GM21367 (cell line): ENCODE measurements around the gene ANKRD28.

Experiments used
- ATAC-seq: cut with Tn5 transposase; IDR thresholded peaks from one replicate; pipeline ENCODE4 v1.9.1; 2021; ENCODE audit not compliant: unreplicated experiment

Gene ANKRD28

DNA sequence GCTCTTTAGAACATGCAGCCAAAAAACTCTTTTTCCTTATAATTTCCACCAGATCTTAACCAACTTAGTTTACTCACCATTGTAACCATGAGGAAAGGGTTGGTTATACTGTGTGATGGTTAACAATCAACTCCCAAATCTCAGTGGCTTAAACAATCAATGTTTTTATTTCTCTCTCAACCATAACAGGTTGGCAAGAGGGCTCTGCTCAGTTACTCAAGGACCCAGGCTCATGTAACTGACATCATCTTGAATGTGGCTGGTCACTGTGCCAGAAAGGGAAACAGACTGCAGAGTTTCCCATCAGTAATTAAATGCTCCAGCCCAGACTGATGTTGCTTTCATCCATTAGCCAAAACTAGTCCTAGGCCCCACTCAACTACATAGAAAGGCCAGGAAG, 69.0 kb downstream of the ANKRD28 start:
- no peak for ATAC-seq

DNA sequence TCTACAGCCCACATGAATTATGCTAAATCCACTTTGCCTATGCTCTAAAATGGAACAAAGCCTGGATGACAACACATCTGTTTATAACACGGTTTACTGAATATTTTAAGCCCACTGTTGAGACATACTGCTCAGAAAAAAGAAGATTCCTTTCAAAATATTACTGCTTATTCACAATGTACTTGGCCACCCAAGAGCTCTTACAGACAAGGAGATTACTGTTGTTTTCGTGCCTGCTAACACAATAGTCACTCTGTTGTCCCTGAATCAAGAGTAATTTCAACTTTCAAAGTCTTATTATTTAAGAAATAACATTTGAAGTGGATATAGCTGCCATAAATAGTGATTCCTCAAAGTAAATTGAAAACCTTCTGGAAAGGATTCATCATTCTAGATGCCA, 70.9 kb downstream of the ANKRD28 start:
- ATAC-seq = no peak

DNA sequence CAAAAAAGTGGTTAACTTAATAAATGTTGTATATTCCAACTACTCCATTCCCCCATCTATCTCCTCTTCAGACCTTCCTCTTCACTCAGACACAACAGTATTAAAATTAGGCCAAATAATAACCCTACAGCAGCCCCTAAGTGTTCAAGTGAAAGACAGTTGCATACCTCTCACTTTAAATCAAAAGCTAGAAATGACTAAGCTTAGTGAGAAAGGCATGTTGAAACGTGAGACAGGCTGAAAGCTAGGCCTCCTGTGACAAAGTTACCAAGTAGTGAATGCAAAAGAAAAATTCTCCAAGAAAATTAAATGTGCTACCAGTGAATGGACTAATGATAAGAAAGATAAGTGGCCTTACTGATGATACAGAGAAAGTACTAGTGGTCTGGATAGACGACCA, 71.7 kb downstream of the ANKRD28 start:
- ATAC-seq = peak; percentile 77

DNA sequence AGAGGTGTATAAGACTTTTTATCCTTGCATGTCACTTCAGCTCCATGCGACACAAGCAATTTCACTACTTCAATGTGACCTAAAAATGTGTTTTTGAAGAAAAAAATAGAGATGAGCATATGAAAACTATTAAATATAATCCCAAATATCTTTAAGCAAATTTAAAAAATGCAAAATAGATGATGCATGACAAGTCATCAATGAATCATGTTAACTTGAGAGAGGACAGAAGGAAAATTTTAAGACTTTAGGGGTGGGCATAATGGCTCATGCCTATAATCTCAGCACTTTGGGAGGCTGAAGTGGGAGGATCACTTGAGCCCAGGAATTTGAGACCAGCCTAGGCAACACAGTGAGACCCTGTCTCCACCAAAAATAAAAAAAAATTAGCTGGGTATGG, 73.3 kb downstream of the ANKRD28 start:
- ATAC-seq = no peak

DNA sequence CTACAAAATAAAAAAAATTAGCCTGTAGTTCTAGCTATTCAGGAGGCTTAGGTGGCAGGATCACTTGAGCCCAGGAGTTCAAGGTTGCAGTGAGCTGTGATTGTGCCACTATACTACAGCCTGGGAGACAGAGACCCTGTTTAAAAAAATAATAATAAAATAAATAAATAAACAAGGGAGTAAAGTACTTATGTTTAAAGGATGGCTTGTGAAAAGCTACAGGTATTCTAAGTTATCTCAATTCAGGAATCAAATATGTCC, 74.2 kb downstream of the ANKRD28 start:
- ATAC-seq = no peak

DNA sequence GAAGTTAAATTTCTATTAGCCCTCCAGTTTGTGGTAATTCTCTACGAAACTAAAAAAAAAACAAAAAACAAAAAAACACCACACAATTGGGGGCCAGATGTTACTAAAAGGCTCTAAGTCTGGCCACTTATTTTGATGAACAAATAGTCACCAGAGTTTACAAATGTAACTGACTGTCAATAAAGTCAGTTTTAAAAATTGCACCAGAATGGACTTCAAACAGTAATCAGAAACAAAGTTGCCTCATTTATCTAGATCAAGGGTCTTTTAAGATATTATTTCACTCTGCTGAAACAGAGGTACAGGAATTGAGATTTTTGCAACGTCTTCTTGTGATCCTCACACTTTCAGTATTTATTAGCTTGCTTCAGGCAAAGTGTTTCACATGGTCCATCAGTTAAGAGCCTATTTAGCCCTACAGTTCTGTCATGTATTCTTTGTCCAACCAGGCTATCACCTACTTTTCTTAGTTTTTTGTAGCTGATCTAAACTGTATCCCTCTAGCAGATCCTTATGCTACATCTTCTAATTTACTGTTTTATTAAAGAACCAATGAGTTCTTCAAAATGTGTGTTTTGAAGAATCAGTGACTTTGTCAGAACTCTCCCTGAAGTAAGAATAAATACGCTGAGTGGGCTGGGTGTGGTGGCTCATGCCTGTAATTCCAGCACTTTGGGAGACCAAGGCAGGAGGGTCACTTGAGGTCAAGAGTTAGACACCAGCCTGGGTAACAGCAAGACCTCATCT, 74.7 kb downstream of the ANKRD28 start:
- ATAC-seq = no peak

DNA sequence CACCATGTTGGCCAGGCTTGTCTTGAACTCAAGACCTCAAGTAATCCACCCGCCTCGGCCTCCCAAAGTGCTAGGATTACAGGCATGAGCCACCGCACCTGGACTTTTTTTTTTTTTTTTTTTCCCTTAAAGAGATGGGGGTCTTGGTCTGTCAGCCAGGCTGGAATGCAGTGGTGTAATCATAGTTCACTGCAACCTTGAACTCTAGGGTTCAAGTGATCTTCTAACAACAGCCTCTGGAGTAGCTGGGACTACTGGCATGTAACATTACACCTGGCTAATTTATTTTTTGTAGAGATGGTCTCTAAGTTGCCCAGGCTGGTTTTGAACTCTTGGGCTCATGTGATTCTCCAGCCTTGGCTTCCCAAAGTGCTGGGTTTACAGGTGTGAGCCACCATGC, 81.6 kb downstream of the ANKRD28 start:
- no peak for ATAC-seq

DNA sequence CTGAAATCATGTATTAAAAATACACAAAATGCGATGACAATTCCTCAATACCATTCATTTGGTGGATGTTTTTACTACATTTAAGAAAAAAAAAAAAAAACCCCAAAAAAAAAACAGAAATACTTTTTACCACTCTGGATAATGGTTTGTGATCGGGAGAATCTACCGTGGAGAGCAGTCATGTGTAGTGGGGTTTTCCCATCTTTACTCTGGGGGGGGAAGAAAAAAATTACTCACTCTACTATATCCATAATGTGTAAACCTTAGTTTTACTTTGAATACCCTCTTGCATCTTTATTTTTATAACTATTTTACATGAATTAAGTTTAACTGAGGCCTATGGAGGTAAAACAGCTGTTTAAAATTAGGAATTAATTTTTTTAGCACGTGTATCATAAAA, 83.3 kb downstream of the ANKRD28 start:
- no peak for ATAC-seq

DNA sequence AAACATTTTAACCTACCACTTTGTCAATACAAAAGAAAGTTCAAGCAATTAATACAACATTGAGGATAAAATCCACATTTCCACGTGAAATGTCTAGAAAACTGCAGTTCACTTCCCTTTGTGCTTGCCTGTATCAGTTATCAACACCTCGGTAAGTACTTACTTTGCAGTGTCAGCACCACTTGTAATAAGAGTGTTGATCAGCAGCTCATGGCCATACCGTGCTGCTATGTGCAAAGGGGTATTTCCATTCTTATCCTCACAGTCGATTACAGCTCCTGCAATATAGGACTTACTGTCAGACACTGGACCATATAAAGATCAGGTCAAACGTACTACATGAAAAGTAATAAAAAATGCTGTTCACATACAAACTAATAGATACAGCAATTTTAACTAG, 84.4 kb downstream of the ANKRD28 start:
- ATAC-seq = no peak

DNA sequence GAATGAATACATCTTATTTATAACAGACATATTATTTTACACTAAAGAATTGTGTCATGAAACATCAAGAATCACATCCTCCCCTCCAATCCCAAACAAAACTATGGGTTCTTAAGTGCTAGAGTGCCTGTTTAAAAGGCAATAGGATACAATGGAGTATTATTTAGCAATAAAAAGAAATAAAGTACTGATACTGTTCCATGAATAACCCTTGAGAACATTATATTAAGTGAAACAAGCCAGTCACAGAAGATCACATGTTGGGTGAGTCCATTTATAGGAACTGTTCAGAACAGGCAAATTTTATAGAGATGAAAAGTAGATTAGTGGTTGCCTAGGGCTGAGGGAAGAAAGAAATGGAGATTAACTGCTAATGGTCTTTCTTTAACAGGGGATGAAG, 86.5 kb downstream of the ANKRD28 start:
- no peak for ATAC-seq

DNA sequence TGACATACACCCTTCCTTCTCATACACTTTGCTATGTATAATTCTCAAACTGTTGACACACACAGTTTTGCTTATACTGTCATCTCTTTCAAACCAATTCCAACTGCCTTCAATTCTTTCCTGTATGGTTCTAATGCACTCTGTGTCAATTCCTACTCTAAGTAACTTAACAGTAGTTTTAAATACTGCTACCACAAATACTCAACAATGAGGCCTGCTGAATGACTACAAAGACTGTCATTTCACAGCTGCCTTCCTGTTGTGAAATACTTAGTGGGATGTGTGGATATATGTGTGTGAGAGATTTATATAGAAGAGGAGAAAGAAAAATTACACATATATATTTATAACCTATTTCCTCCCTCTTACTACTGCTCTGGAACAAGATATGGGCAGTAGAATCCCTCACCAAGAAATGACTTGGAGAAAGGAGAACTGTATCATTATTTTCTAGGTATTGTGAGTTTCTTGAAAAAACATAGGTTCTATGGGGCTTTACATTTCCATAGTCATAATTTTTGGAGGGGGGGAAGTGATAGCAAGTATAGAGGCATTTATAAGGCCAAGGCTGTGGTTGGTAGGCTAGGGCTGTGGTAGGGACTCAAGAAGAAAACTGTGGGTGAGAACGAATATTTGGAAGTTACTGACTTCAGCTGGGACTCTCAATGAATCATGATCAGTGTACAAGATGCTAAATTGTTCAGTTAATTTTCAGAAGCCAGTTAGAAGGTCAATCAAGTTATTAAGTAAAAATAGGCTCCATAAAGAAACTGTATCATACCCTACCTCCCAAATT, 88.7 kb downstream of the ANKRD28 start:
- ATAC-seq = no peak

DNA sequence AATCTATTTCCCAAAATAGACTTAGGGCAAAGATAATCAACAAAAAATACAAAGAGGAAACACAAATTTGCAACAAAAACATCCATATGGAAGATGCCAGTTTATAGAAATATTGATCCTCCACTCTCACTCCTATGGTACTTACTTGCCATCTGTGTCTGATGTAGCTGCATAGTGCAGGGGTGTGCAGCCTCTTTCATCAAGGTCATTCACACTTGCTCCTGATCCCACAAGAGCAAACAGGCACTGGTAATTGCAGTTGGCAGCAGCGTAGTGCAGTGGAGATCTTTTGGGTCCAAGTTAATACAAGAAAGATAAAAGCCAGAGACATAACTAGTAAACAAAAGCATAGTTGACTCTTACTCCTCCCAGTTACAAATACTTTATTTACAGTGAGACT, 90.0 kb downstream of the ANKRD28 start:
- ATAC-seq = no peak

DNA sequence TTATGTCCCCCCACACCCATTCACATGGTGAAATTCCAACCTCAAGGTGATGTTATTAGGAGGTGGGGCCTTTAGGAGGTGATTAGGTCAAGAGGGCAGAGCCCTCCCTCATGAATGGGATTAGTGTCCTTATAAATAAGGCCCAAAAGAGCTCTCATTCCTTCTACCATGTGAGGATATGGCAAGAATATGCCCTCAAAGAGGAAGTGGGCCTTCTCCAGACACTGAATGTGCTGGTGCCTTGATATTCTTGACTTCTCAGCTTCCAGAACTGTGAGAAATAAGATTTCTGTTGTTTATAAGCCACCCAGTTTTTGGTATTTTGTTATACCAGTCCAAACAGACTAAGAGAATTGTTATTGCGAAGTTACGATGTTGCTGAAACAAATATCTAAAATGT, 94.4 kb downstream of the ANKRD28 start:
- ATAC-seq = no peak

DNA sequence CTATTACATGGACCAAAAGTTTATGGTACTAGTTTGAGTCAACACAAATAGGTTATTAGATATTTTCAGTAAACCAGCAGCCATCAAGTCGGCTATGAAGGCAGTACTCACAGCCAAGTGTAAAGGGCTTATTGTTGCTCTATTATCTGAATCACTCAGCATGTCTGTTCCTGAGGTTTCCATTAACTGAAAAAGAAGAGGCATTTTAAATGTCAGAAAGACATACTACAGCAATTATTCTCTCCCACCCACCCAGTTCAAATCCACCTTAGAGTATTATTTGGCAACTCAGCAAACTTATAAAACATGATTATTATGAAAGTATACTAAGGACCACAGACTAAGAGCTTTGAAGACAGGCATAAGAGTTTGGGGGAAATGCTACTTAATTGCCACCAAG, 103.2 kb downstream of the ANKRD28 start:
- no peak for ATAC-seq

DNA sequence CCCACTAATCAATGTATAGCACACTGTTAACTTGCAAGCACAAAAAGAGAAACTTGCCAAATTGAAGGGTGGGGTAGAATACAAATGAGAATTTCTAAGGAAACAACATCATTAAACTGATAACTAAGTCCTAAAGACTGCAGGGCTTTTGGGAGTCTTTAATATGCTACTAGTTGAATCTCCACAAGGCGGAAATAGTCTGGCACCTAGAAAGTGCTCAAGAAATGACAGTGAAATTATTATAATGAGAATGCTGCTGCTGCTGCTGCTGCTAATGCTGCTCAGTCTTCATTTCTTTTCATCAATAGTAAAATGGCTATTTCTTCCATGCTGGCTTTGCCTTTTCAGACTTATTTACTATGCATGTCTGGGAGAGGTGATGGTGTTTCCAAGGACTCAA, 104.4 kb downstream of the ANKRD28 start:
- no peak for ATAC-seq

DNA sequence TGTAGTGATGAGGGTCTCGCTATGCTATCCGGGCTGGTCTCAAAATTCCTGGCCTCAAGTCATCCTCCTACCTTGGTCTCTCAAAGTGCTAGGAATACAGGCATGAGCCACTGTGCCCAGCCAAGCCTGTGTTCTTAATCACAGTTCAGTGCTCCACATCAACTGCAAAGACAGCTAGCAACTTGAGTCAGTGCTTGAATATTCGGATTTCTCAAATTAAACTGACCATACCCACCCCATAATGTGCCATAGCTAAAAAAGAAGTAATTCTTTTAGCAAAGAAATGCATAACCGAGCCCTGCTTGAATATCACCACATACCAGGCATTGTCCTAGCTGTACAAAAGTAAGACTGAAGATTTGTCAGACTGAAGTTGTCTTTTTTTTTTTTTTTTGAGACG, 107.0 kb downstream of the ANKRD28 start:
- no peak for ATAC-seq

DNA sequence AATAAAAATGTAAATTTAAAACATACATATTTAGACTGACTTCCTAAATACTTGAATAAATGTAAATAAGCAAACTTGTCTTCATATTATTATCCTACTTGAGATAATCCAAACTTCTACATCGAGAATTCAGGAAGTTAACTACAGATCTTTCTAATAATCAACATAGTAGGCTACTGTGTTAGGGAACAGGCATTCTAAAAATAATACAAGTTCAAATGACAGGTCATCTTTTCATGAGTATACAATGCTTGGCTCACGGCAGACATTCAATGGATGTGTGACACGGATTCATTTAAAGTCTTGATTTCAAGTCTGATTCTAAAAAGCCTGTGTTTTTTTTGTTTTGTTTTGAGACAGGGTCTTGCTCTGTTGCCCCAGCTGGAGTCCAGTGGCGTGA, 107.5 kb downstream of the ANKRD28 start:
- ATAC-seq = no peak

DNA sequence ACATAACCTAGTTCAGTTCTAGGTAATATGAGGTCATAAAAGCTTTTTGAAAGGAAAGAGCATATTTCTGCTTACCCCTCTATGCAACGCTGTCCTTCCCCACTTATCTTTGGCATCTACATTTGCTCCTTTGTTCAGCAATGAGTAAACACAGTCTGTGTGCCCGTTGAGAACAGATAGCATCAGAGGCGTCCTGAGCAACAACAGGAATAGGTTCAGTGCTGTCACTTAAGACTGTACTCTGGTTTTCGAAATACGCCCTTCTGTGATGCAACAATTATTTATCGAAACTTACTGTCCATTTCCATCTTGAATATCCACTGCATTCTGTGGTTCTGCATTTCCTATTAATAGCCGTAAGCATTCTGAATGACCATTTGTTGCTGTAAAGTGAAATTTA, 111.9 kb downstream of the ANKRD28 start:
- no peak for ATAC-seq

DNA sequence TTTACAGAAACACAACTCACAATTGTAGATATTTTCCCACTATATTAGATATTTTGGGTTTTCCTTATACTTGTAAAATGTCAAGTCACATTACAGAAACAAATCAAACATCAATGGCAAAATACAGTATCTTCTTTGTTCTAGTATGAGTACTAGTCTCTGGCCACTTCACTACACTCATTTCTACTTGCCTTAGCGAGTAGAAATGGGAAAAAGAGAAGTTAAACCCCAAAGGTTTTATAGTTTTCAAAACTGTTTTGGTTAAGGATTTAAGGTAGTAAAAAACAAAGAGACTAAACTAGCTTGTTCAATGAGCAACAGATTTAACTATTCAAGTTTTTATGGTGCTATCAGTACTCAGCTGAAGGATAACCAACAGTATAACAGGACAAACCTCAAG, 114.5 kb downstream of the ANKRD28 start:
- no peak for ATAC-seq

DNA sequence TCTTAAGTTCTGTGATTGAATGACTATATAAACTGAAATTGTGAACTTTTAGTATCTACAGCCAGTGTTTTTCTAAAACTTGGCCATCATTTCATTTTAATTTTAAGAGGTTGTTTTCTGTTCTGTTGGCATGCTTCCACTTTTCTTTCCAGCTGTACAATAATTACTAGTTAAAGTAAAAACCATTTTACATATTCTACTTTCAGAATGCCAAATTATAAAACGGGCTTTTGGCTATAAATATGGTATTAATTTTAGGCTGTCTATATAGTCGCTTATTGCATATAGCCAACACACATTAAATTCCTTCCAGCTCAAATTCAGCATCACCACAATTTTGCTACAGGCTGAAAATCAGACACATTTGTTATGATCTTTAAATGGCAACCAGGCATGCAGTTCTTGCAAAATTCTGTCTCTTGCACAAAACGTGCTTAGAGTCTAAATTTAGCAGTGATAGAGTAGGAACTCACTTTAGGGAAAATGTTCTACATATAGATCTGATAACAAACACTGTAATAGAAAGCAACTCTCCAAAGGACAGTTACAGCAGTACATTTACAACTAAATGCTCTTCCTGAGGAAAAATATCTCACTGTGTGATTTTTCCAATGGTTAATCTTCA, 115.1 kb downstream of the ANKRD28 start:
- no peak for ATAC-seq

DNA sequence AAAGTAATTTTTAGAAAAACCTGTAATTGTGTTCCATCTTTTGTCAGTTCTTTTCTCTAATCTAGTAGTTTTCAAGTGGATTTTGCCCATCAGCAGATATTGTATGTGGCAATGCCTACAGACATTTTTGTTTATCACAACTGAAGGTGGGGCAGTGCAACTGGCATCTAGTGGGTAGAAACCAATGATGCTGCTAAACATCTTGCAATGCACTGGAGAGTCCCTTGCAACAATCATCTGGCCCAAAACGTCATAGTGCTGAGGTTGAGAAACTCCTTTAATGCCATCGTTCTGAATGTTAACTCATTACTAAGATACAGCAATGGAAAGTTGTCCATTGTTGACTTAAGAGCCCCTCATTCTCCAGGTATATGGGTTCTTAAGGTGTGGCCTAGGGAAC, 116.1 kb downstream of the ANKRD28 start:
- no peak for ATAC-seq

DNA sequence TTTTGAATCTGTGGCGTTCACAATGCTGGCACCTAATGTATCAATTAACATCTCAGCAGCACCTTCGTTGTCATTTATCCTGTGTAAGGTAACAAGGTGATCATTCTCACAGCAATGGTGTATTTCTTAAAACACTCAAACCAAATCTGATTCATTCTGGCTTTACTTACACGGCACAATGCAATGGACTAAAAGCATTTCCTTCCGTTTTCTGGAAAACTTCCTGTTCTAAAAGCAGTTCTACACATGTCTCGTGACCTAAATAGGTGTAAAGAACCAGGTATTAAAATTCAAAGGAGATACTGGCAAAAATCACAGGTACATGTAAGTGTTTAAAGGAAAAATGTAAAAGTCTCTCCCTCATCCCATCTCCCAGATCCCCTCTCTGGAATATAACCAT, 118.5 kb downstream of the ANKRD28 start:
- no peak for ATAC-seq

DNA sequence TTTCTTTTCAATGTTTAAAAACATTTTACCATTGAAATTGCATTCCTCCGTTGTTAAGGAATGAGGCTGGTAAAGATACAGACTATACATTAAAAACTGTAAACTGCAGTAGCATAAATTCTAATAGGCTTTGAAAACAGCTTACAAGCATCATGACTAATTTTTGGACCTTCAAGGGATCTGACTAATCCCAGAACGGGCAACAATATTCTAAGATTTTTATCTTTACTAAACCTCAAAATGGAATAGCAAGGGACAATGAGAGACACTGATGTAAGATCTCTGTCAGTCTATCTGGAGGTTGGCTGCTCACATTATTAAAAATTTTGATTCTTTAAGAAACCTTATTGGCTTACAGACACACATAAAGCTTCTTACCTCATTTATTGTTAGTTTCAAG, 121.5 kb downstream of the ANKRD28 start:
- ATAC-seq = no peak
